Measurements from ENCODE around the gene DNAJC5. TPM values are rescaled to one million over a fixed set of nuclear protein-coding genes. Genes with fewer than 3 reads are reported as not detected.

The DNAJC5 gene
- total and polyA plus RNA-seq, 2 experiments from 2014 or later = 7.1 to 33.5 TPM

- no peak overlapping the region for H3K4me3 ChIP-seq
- peaks cover 20% of the 10 kb centered on the region for H4K20me1 ChIP-seq (replicated peaks; ENCODE audit: insufficient read depth)
Measured at GRCh38 chr20:63952210-63952535, 57.2 kb downstream of the DNAJC5 start.

GRCh38 chr20:63952769-63953168 is 57.8 kb downstream of the DNAJC5 start:
- no peak overlapping the region for H3K4me3 Mint-ChIP-seq
- H3K9me3 Mint-ChIP-seq = peaks cover 8% of the 10 kb centered on the region; the same call in 1 of the 3 replicates
- peaks cover 21% of the 10 kb centered on the region for H3K27me3 Mint-ChIP-seq (ENCODE audit: insufficient read depth, low read depth, poor library complexity)
- H3K27me3 ChIP-seq (ENCODE audit: insufficient read depth) = no peaks in the 10 kb centered on the region
- no peaks in the 10 kb centered on the region for H3K9me2 ChIP-seq (ENCODE audit: insufficient read depth)
- H4K20me1 ChIP-seq (replicated peaks; ENCODE audit: insufficient read depth) = peaks cover 20% of the 10 kb centered on the region
- H3K27ac ChIP-seq (ENCODE audit: low read depth) = no peak overlapping the region
- no peak overlapping the region for H3K27ac Mint-ChIP-seq
- no peak overlapping the region for H3K4me2 ChIP-seq
- no peak for TF ChIP-seq EZH2phosphoT487 (IDR thresholded peaks at IDR 0.05; ENCODE audit: unreplicated experiment)
- TF ChIP-seq POLR2AphosphoS5 (IDR thresholded peaks at IDR 0.05; ENCODE audit: low read depth) = no peak
- no peak for TF ChIP-seq JUNB (IDR thresholded peaks at IDR 0.05; ENCODE audit: unreplicated experiment)
- H3K36me3 ChIP-seq (ENCODE audit: insufficient read depth) = no peaks in the 10 kb centered on the region
- peaks cover 14% of the 10 kb centered on the region; the same call in 1 of the 2 replicates for H3K4me1 ChIP-seq (ENCODE audit: insufficient read depth)
- peaks cover 6% of the 10 kb centered on the region; the same call in 1 of the 3 replicates for H3K36me3 Mint-ChIP-seq (ENCODE audit: low read depth)
- no peak for ATAC-seq
- H2AFZ ChIP-seq = no peak overlapping the region
- H3K4me1 Mint-ChIP-seq = peaks cover 31% of the 10 kb centered on the region
- no peak for DNase-seq (ENCODE audit: low spot score)
- H3F3A ChIP-seq (replicated peaks; ENCODE audit: low read depth) = peaks cover 19% of the 10 kb centered on the region
- H3K79me2 ChIP-seq (replicated peaks; ENCODE audit: insufficient read depth) = peaks cover 75% of the 10 kb centered on the region
- no peak overlapping the region for H3K4me3 ChIP-seq

More at GRCh38 chr20:63952210-63952535, 57.2 kb downstream of the DNAJC5 start:
- Mint-ChIP-seq H3K9me3 (peaks cover 8% of the 10 kb centered on the region; the same call in 1 of the 3 replicates), H3K4me1 (peaks cover 31% of the 10 kb centered on the region), H3K27ac (no peak overlapping the region), H3K27me3 (ENCODE audit: insufficient read depth, low read depth, poor library complexity) (peaks cover 24% of the 10 kb centered on the region), H3K4me3 (no peak overlapping the region), H3K36me3 (ENCODE audit: low read depth) (peaks cover 6% of the 10 kb centered on the region; the same call in 1 of the 3 replicates)
- no peak for TF ChIP-seq ZNF114 (CRISPR knock-in tag; IDR thresholded peaks at IDR 0.05)
- TF ChIP-seq STAT1 (IDR thresholded peaks at IDR 0.05; ENCODE audit: unreplicated experiment) = no peak
- TF ChIP-seq JUNB (IDR thresholded peaks at IDR 0.05; ENCODE audit: unreplicated experiment) = no peak
- no peak for TF ChIP-seq POLR2AphosphoS5 (IDR thresholded peaks at IDR 0.05; ENCODE audit: low read depth)
- H3K4me2 ChIP-seq = no peak overlapping the region
- ATAC-seq = no peak
- DNase-seq (ENCODE audit: low spot score) = no peak
- H3K4me1 ChIP-seq (ENCODE audit: insufficient read depth) = peaks cover 13% of the 10 kb centered on the region; the same call in 1 of the 2 replicates
- no peak overlapping the region for H2AFZ ChIP-seq
- H3K27ac ChIP-seq (ENCODE audit: low read depth) = no peak overlapping the region
- no peaks in the 10 kb centered on the region for H3K9me2 ChIP-seq (ENCODE audit: insufficient read depth)
- H3K79me2 ChIP-seq (replicated peaks; ENCODE audit: insufficient read depth) = peaks cover 81% of the 10 kb centered on the region
- peaks cover 18% of the 10 kb centered on the region for H3F3A ChIP-seq (replicated peaks; ENCODE audit: low read depth)
- H3K27me3 ChIP-seq (ENCODE audit: insufficient read depth) = no peaks in the 10 kb centered on the region
- no peaks in the 10 kb centered on the region for H3K36me3 ChIP-seq (ENCODE audit: insufficient read depth)

DNA sequence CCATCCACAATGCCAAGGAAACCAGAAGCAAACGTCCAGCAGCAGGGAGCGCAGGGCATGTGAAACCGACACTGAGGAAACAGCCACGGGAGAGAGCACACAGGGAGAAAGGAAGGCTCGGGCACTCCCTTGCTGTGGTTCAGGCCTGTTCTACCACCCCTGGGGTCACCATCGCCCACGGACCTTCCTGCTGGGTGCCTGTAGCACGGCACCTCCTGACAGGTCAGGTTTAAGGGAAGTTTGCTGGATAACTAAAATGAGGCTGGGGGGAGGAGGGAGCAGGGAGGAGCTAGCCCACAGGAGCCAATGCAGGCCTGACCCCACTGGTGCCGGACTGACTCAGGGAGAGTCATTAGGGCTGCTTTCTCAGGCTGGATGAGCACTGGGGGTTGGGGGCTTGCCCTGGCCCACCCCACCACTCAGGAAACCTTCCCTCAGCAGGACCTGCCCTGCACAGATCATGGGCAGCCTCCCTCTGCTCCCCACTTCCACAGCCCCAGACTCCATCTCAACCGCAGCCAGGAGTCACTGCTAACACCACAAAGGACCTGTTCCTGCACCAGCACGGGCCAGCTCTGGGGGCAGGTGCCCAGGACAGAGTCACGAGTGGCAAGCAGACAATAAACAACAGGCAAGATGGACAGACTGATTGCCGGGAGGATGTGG is 59.0 kb downstream of the DNAJC5 start:
- Histone ChIP-seq H4K20me1 (replicated peaks; ENCODE audit: insufficient read depth) (peaks cover 17% of the 10 kb centered on the region), H3F3A (replicated peaks; ENCODE audit: low read depth) (peaks cover 17% of the 10 kb centered on the region), H3K79me2 (replicated peaks; ENCODE audit: insufficient read depth) (peaks cover 66% of the 10 kb centered on the region), H3K27ac (ENCODE audit: low read depth) (no peak overlapping the region), H3K9me2 (ENCODE audit: insufficient read depth) (no peaks in the 10 kb centered on the region), H3K4me3 (no peak overlapping the region; the same call in 1 of the 2 replicates), H3K4me1 (ENCODE audit: insufficient read depth) (peaks cover 22% of the 10 kb centered on the region), H3K27me3 (ENCODE audit: insufficient read depth) (no peaks in the 10 kb centered on the region), H3K4me2 (no peak overlapping the region), H3K36me3 (ENCODE audit: insufficient read depth) (no peaks in the 10 kb centered on the region), H2AFZ (no peak overlapping the region)
- DNase-seq (ENCODE audit: low spot score) (no peak), ATAC-seq (no peak)
- Mint-ChIP-seq H3K4me3 (peak overlapping the region; percentile 80), H3K4me1 (peaks cover 35% of the 10 kb centered on the region), H3K27me3 (ENCODE audit: insufficient read depth, low read depth, poor library complexity) (peaks cover 16% of the 10 kb centered on the region), H3K9me3 (no peaks in the 10 kb centered on the region), H3K36me3 (ENCODE audit: low read depth) (peaks cover 6% of the 10 kb centered on the region; the same call in 2 of the 3 replicates), H3K27ac (no peak overlapping the region)
- TF ChIP-seq NANOG (IDR thresholded peaks at IDR 0.05; ENCODE audit: borderline replicate concordance) = no peak
- no peak for TF ChIP-seq ZNF114 (CRISPR knock-in tag; IDR thresholded peaks at IDR 0.05)
- TF ChIP-seq CREB1 (CRISPR knock-in tag; IDR thresholded peaks at IDR 0.05; ENCODE audit: low read depth) = no peak
- TF ChIP-seq EZH2 (IDR thresholded peaks at IDR 0.05; ENCODE audit: low read depth, unreplicated experiment) = no peak
